BLaER1 treated with 17β-estradiol and CSF1 and Interleukin-3, amounts not matched to agents 10 nM and 100 nM (cell line): ENCODE results near the gene CHP2.
"Not testable (repeated sequence)": the region's sequence is repeated elsewhere in the genome, so short reads cannot be mapped to it uniquely, and the experiment has no call there.

Experiments used
- H3K27ac ChIP-seq, 11 experiments: shearing (Covaris generic); formaldehyde crosslinking; 2 replicates each; pipeline ENCODE4 v1.8.1; 2022
- H3K27me3 ChIP-seq, 11 experiments: shearing (Covaris generic); formaldehyde crosslinking; 2 replicates each; pipeline ENCODE4 v1.8.1; 2022
- H3K36me3 ChIP-seq, 11 experiments: shearing (Covaris generic); formaldehyde crosslinking; 2 replicates each; pipeline ENCODE4 v1.8.1; 2022
- H3K4me1 ChIP-seq, 10 experiments: shearing (Covaris generic); formaldehyde crosslinking; 2 replicates each; pipeline ENCODE4 v1.8.1; 2022
- H3K4me2 ChIP-seq, 11 experiments: shearing (Covaris generic); formaldehyde crosslinking; 2 replicates each; pipeline ENCODE4 v1.8.1; 2022
- H3K4me3 ChIP-seq, 10 experiments: shearing (Covaris generic); formaldehyde crosslinking; 2 replicates each; pipeline ENCODE4 v1.8.1; 2022
- H3K9ac ChIP-seq, 11 experiments: shearing (Covaris generic); formaldehyde crosslinking; 2 replicates each; pipeline ENCODE4 v1.8.1; 2022
- H3K9me3 ChIP-seq, 11 experiments: shearing (Covaris generic); formaldehyde crosslinking; replicated peaks in 1 of 11; 2 replicates each; pipeline ENCODE4 v1.8.1; 2022
- H4K20me1 ChIP-seq, 11 experiments: shearing (Covaris generic); formaldehyde crosslinking; 2 replicates each; pipeline ENCODE4 v1.8.1; 2022
- Cebpa-rat ChIP-seq, 11 experiments: shearing (Covaris generic); IDR thresholded peaks; 2 replicates each; pipeline ENCODE4 v1.8.1; 2022

Gene CHP2

GRCh38 chr16:23754594-23755483 lies at the start of gene CHP2:
CHP2 (plus strand) TSS chr16:23755026; CDS start chr16:23755050, 24 bp downstream.
- Histone ChIP-seq H4K20me1 (no peaks in the 10 kb centered on the region), H3K4me1 (no peaks in the 10 kb centered on the region; a peak in 1 of 20 replicates), H3K4me3 (no peak within 1 kb of the TSS), H3K27ac (no peak within 1 kb of the TSS), H3K27me3 (no peaks in the 10 kb centered on the region), H3K9me3 (peaks cover 13 to 32% (median 22%) of the 10 kb centered on the region in 11 experiments), H3K36me3 (no peaks in the 10 kb centered on the region), H3K4me2 (no peak within 1 kb of the TSS), H3K9ac (no peak within 1 kb of the TSS)
- TF ChIP-seq Cebpa-rat (IDR thresholded peaks at IDR 0.05): no peak

- Histone ChIP-seq H3K27ac (no peak overlapping the region), H3K4me2 (no peak overlapping the region), H3K9me3 (peaks cover 13 to 33% (median 17%) of the 10 kb centered on the region in 11 experiments; a peak in 20 of 22 replicates), H3K36me3 (no peaks in the 10 kb centered on the region), H3K4me1 (no peaks in the 10 kb centered on the region), H3K9ac (no peak overlapping the region), H4K20me1 (no peaks in the 10 kb centered on the region), H3K4me3 (no peak overlapping the region), H3K27me3 (no peaks in the 10 kb centered on the region)
- no peak for TF ChIP-seq Cebpa-rat (IDR thresholded peaks at IDR 0.05)
Observed at GRCh38 chr16:23705517-23705902, 49.3 kb upstream of the CHP2 start.

DNA sequence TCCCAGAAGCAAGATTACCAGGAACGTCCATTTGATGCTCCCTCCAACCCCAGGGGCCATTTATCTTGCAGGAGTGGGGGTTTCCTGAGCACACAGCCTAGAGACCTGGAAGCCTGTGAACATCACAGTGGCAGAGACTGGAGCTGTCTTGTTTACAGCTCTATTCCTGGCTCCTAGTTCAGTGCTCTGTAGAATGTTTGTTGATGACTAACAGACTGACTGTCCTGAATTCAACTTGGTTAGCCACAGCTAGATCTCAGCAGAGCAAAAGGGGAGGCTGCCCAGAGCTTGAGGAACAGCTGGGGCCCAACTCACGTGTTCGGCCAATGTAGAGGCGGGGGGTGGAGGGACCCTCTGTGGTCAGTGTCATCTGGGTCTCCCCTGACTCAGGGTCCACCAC lies 48.4 kb upstream of the CHP2 start:
- no peaks in the 10 kb centered on the region for H3K27me3 ChIP-seq
- peaks cover 13 to 38% (median 17%) of the 10 kb centered on the region in 11 experiments; a peak in 20 of 22 replicates for H3K9me3 ChIP-seq
- no peak for TF ChIP-seq Cebpa-rat (IDR thresholded peaks at IDR 0.05)
- no peak overlapping the region for H3K4me2 ChIP-seq
- no peak overlapping the region for H3K9ac ChIP-seq
- no peaks in the 10 kb centered on the region for H3K4me1 ChIP-seq
- no peaks in the 10 kb centered on the region for H3K36me3 ChIP-seq
- H3K4me3 ChIP-seq: no peak overlapping the region
- no peaks in the 10 kb centered on the region for H4K20me1 ChIP-seq
- H3K27ac ChIP-seq: no peak overlapping the region

DNA sequence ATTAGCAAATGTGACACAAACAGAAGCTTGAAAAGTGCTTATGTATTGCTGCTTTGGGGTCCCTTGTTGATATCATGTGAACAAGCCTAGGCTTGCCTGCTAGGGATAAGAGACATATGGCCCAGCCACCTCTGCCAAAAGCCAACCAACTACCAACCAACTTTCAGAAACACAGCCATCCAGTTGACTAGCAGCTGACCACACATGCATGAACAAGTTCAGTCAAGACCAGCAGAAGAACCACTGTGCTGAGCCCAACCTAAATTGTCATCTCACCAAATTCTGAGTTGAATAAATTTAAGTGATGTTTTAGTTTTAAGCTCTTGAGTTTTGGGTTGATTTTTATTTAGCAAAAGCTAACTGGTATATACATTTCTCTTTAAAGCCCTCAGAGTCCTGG lies 45.3 kb upstream of the CHP2 start:
- Histone ChIP-seq H4K20me1 (no peaks in the 10 kb centered on the region), H3K4me1 (no peaks in the 10 kb centered on the region)
- TF ChIP-seq Cebpa-rat (IDR thresholded peaks at IDR 0.05): no peak

GRCh38 chr16:23710008-23710407 lies 44.8 kb upstream of the CHP2 start:
- Histone ChIP-seq H4K20me1 (no peaks in the 10 kb centered on the region), H3K36me3 (no peaks in the 10 kb centered on the region), H3K4me2 (no peak overlapping the region), H3K9ac (no peak overlapping the region), H3K4me3 (no peak overlapping the region), H3K27me3 (no peaks in the 10 kb centered on the region), H3K4me1 (no peaks in the 10 kb centered on the region), H3K27ac (no peak overlapping the region), H3K9me3 (peaks cover 11 to 28% (median 16%) of the 10 kb centered on the region in 11 experiments; a peak in 20 of 22 replicates)
- TF ChIP-seq Cebpa-rat (IDR thresholded peaks at IDR 0.05): no peak

More for the DNA sequence above, 45.3 kb upstream of the CHP2 start:
- no peak overlapping the region for H3K4me3 ChIP-seq
- no peak overlapping the region for H3K4me2 ChIP-seq
- no peaks in the 10 kb centered on the region for H3K36me3 ChIP-seq
- H3K9me3 ChIP-seq: peaks cover 11 to 28% (median 16%) of the 10 kb centered on the region in 11 experiments; a peak in 20 of 22 replicates
- no peak overlapping the region for H3K27ac ChIP-seq
- no peak overlapping the region for H3K9ac ChIP-seq
- no peaks in the 10 kb centered on the region for H3K27me3 ChIP-seq

- Histone ChIP-seq H3K27me3 (no peaks in the 10 kb centered on the region), H3K9ac (no peak overlapping the region), H3K36me3 (no peaks in the 10 kb centered on the region), H3K4me3 (no peak overlapping the region), H3K9me3 (peaks cover 11 to 28% (median 16%) of the 10 kb centered on the region in 11 experiments; a peak in 20 of 22 replicates), H3K4me1 (no peaks in the 10 kb centered on the region), H3K27ac (no peak overlapping the region), H4K20me1 (no peaks in the 10 kb centered on the region), H3K4me2 (no peak overlapping the region)
- TF ChIP-seq Cebpa-rat (IDR thresholded peaks at IDR 0.05): no peak
Observed at GRCh38 chr16:23710504-23710903, 44.3 kb upstream of the CHP2 start.

GRCh38 chr16:23711785-23712184 lies 43.0 kb upstream of the CHP2 start:
- H3K4me1 ChIP-seq: no peaks in the 10 kb centered on the region
- no peak overlapping the region for H3K4me2 ChIP-seq
- no peaks in the 10 kb centered on the region for H3K36me3 ChIP-seq
- no peak overlapping the region for H3K4me3 ChIP-seq
- H3K9me3 ChIP-seq: peaks cover 11 to 28% (median 16%) of the 10 kb centered on the region in 11 experiments; a peak in 20 of 22 replicates
- no peak overlapping the region for H3K27ac ChIP-seq
- no peak for TF ChIP-seq Cebpa-rat (IDR thresholded peaks at IDR 0.05)
- H3K27me3 ChIP-seq: no peaks in the 10 kb centered on the region
- H4K20me1 ChIP-seq: no peaks in the 10 kb centered on the region
- H3K9ac ChIP-seq: no peak overlapping the region

DNA sequence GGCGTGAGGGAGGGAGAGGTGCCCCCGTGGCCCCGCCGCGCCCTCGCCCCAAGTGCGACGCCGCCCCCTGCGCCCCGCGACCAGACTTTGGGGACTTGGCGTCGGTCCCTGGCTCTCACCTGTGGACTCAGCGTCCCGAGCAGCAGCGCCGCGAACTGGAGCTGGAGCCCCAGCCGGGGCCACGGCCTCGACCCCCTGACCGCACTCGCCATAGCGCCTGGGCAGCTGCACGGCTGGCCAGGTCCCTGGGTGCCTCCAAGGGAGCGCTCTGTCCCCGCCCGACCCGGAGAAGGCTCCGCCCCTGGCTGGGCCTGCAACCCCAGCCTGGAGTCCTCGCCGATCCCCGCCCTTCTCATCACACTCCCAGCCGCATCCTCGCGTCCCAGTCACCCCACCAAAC lies 41.9 kb upstream of the CHP2 start, which contains the start of gene ERN2:
Gene ERN2, minus strand, starts transcription at position 247 of the 400 bp plus-strand sequence. Its CDS starts 35 bp downstream, at position 212.
- no peaks in the 10 kb centered on the region for H3K4me1 ChIP-seq
- no peak for TF ChIP-seq Cebpa-rat (IDR thresholded peaks at IDR 0.05)
- H3K4me2 ChIP-seq: no peak within 1 kb of the TSS
- no peaks in the 10 kb centered on the region for H3K27me3 ChIP-seq
- no peaks in the 10 kb centered on the region for H4K20me1 ChIP-seq
- H3K27ac ChIP-seq: no peak within 1 kb of the TSS
- peaks cover 11 to 28% (median 16%) of the 10 kb centered on the region in 11 experiments; a peak in 20 of 22 replicates for H3K9me3 ChIP-seq
- no peak within 1 kb of the TSS for H3K4me3 ChIP-seq
- no peaks in the 10 kb centered on the region for H3K36me3 ChIP-seq
- H3K9ac ChIP-seq: no peak within 1 kb of the TSS

DNA sequence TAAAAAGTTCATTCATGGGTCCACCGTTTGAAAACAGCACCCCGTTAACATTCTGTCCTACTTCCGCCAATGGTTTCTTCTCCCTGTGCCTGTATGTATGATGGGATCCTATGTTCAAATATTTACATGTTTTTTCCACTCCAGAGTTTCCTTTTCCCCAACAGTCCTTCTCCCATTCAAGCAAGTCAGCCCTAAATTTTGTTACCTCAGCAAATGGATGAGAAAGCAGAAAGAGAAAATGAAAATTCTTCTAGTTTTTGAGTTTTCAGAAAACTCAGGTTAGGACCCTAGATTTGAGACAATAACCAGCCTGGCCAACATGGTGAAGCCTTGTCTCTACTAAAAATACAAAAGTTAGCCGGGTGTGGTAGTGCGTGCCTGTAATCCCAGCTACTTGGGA lies 38.3 kb upstream of the CHP2 start:
- H3K4me2 ChIP-seq: no peak overlapping the region
- no peaks in the 10 kb centered on the region for H4K20me1 ChIP-seq
- H3K4me1 ChIP-seq: no peaks in the 10 kb centered on the region
- no peak for TF ChIP-seq Cebpa-rat (IDR thresholded peaks at IDR 0.05)
- H3K27me3 ChIP-seq: no peaks in the 10 kb centered on the region
- peaks cover 0 to 3% (median 0%) of the 10 kb centered on the region in 11 experiments; a peak in 1 of 22 replicates for H3K9me3 ChIP-seq
- H3K27ac ChIP-seq: no peak overlapping the region
- no peak overlapping the region for H3K9ac ChIP-seq
- H3K4me3 ChIP-seq: no peak overlapping the region
- no peaks in the 10 kb centered on the region for H3K36me3 ChIP-seq

- not testable (repeated sequence) for H3K27ac ChIP-seq, H3K4me1 ChIP-seq, H3K4me2 ChIP-seq, H4K20me1 ChIP-seq, H3K4me3 ChIP-seq, H3K9ac ChIP-seq, H3K27me3 ChIP-seq, H3K36me3 ChIP-seq
- peaks cover 14 to 26% (median 18%) of the 10 kb centered on the region in 11 experiments for H3K9me3 ChIP-seq
Observed at GRCh38 chr16:23722613-23723240, 32.1 kb upstream of the CHP2 start.
